ENCODE data around the gene CWC15. TPM values are rescaled to one million over a fixed set of nuclear protein-coding genes. Genes with fewer than 3 reads are reported as not detected.
"Not testable (repeated sequence)": the region's sequence is repeated elsewhere in the genome, so short reads cannot be mapped to it uniquely, and the experiment has no call there.

The CWC15 gene
- total RNA-seq, 1 experiment from 2014 or later, result 63.9 TPM

GRCh38 chr11:94928117-94928990 is 45.0 kb downstream of the CWC15 start:
- peak; percentile 12 for DNase-seq

GRCh38 chr11:94926698-94927237 is 46.6 kb downstream of the CWC15 start:
- H3K27me3 ChIP-seq, result no peaks in the 10 kb centered on the region
- H3K9me3 ChIP-seq, result peaks cover 2% of the 10 kb centered on the region; the same call in 1 of the 2 replicates
- DNase-seq, result peak; percentile 92
- H3K36me3 ChIP-seq, result no peaks in the 10 kb centered on the region
- no peak overlapping the region for H3K4me3 ChIP-seq

More at GRCh38 chr11:94928117-94928990, 45.0 kb downstream of the CWC15 start:
- peaks cover 2% of the 10 kb centered on the region; the same call in 1 of the 2 replicates for H3K9me3 ChIP-seq
- no peaks in the 10 kb centered on the region for H3K27me3 ChIP-seq
- no peak overlapping the region for H3K4me3 ChIP-seq
- H3K36me3 ChIP-seq, result no peaks in the 10 kb centered on the region

- Histone ChIP-seq H3K9me3 (peaks cover 2% of the 10 kb centered on the region; the same call in 1 of the 2 replicates), H3K27me3 (no peaks in the 10 kb centered on the region), H3K4me3 (no peak overlapping the region), H3K36me3 (no peaks in the 10 kb centered on the region)
- no peak for DNase-seq
Observed at GRCh38 chr11:94926271-94926625, 47.1 kb downstream of the CWC15 start.

- H3K27me3 ChIP-seq, result no peaks in the 10 kb centered on the region
- no peak overlapping the region for H3K4me3 ChIP-seq
- DNase-seq, result no peak
- H3K9me3 ChIP-seq, result peaks cover 2% of the 10 kb centered on the region; the same call in 1 of the 2 replicates
- H3K36me3 ChIP-seq, result no peaks in the 10 kb centered on the region
Observed at GRCh38 chr11:94925422-94926270, 47.7 kb downstream of the CWC15 start.

GRCh38 chr11:94924612-94925011 is 48.7 kb downstream of the CWC15 start:
- Histone ChIP-seq H3K4me3 (no peak overlapping the region), H3K27me3 (no peaks in the 10 kb centered on the region), H3K36me3 (no peaks in the 10 kb centered on the region), H3K9me3 (peaks cover 2% of the 10 kb centered on the region; the same call in 1 of the 2 replicates)
- DNase-seq, result no peak

GRCh38 chr11:94924171-94924572 is 49.2 kb downstream of the CWC15 start:
- DNase-seq, result no peak
- H3K27me3 ChIP-seq, result no peaks in the 10 kb centered on the region
- no peaks in the 10 kb centered on the region for H3K36me3 ChIP-seq
- no peak overlapping the region for H3K4me3 ChIP-seq
- H3K9me3 ChIP-seq, result peaks cover 2% of the 10 kb centered on the region; the same call in 1 of the 2 replicates

- Histone ChIP-seq H3K36me3 (no peaks in the 10 kb centered on the region), H3K27me3 (no peaks in the 10 kb centered on the region), H3K9me3 (peaks cover 2% of the 10 kb centered on the region; the same call in 1 of the 2 replicates), H3K4me3 (no peak overlapping the region)
- DNase-seq, result no peak
Observed at GRCh38 chr11:94923004-94923334, 50.4 kb downstream of the CWC15 start.

GRCh38 chr11:94922321-94923003 is 50.9 kb downstream of the CWC15 start:
- DNase-seq, result no peak
- Histone ChIP-seq H3K4me3 (no peak overlapping the region), H3K9me3 (peaks cover 2% of the 10 kb centered on the region; the same call in 1 of the 2 replicates), H3K27me3 (no peaks in the 10 kb centered on the region), H3K36me3 (no peaks in the 10 kb centered on the region)

GRCh38 chr11:94920311-94920710 is 53.0 kb downstream of the CWC15 start:
- Histone ChIP-seq H3K36me3 (no peaks in the 10 kb centered on the region), H3K9me3 (peaks cover 2% of the 10 kb centered on the region; the same call in 1 of the 2 replicates), H3K27me3 (no peaks in the 10 kb centered on the region), H3K4me3 (no peak overlapping the region)
- no peak for DNase-seq

- DNase-seq, H3K36me3 ChIP-seq, H3K4me3 ChIP-seq, H3K27me3 ChIP-seq, H3K9me3 ChIP-seq: not testable (repeated sequence)
Observed at GRCh38 chr11:94913718-94914394, 59.5 kb downstream of the CWC15 start.

- no peaks in the 10 kb centered on the region for H3K36me3 ChIP-seq
- no peak overlapping the region for H3K4me3 ChIP-seq
- no peak for DNase-seq
- no peaks in the 10 kb centered on the region for H3K27me3 ChIP-seq
- no peaks in the 10 kb centered on the region for H3K9me3 ChIP-seq
Observed at GRCh38 chr11:94912806-94913205, 60.5 kb downstream of the CWC15 start.

Other genes starting within 250 kb of the CWC15 start
- 15.1 TPM in 2 replicates for gene AMOTL1, start 205.2 kb downstream of the CWC15 start, total RNA-seq (2014; rRNA removed; shearing (Covaris generic); ENCODE audit: low replicate concordance)
- 0.89 and 0.91 TPM in 2 replicates for gene KDM4D, start 153 bp upstream of the CWC15 start, total RNA-seq (2014; rRNA removed; shearing (Covaris generic); ENCODE audit: low replicate concordance)
- not detected in 2 replicates for gene KDM4E, start 51.7 kb upstream of the CWC15 start, total RNA-seq (2014; rRNA removed; shearing (Covaris generic); ENCODE audit: low replicate concordance)
- gene KDM4F, start 75.9 kb upstream of the CWC15 start, total RNA-seq (2014; rRNA removed; shearing (Covaris generic); ENCODE audit: low replicate concordance), result not detected in 2 replicates
- 5.0 and 5.8 TPM in 2 replicates for gene SRSF8, start 93.4 kb upstream of the CWC15 start, total RNA-seq (2014; rRNA removed; shearing (Covaris generic); ENCODE audit: low replicate concordance)
- gene ENDOD1, start 116.3 kb upstream of the CWC15 start, total RNA-seq (2014; rRNA removed; shearing (Covaris generic); ENCODE audit: low replicate concordance), result 5.4 and 6.4 TPM in 2 replicates